Neural progenitor cell (in vitro differentiated cells): ENCODE measurements around the gene KRTAP23-1.

Experiments used
- CTCF ChIP-seq: fragments of 200-600 bp; sonication (generic); IDR thresholded peaks from 2 replicates; pipeline ENCODE4 v1.5.1; 2017; ENCODE audit warnings: antibody characterized with exemption, mild to moderate bottlenecking
- EZH2 ChIP-seq: fragments of 200-600 bp; sonication (generic); IDR thresholded peaks from 2 replicates; pipeline ENCODE4 v1.6.1; 2017; ENCODE audit warnings: antibody characterized with exemption, mild to moderate bottlenecking, moderate library complexity

- TF ChIP-seq CTCF (no peak), EZH2 (no peak)
Observed at GRCh38 chr21:30395731-30396130, 47.3 kb upstream of the KRTAP23-1 start, which contains the start of gene KRTAP13-1.
